Activated CD4-positive, alpha-beta memory T cell treated with anti-CD3 and anti-CD28 coated beads for 36 hours (primary cell): ENCODE data around the gene CCNA2. TPM values are rescaled to one million over a fixed set of nuclear protein-coding genes. Genes with fewer than 3 reads are reported as not detected.

Experiments
- CTCF ChIA-PET: fragments of 350-600 bp; sonication (Branson Sonifier 250); formaldehyde crosslinking; loops from one replicate; lab custom pipeline; 2021; ENCODE audit warnings: antibody characterized with exemption, inconsistent platforms; lab: Charles Lee
- POLR2A ChIA-PET: fragments of 350-600 bp; sonication (Branson Sonifier 250); formaldehyde crosslinking; loops from one replicate; lab custom pipeline; 2021; ENCODE audit warnings: antibody characterized with exemption; lab: Charles Lee
- DNase-seq: peaks from one replicate; pipeline ENCODE4 v3.0.0-alpha.2; 2020
- H3K27ac Mint-ChIP-seq: one replicate; pipeline ENCODE4 v1.8.0; 2021; ENCODE audit warnings: mixed read lengths
- H3K27me3 Mint-ChIP-seq: one replicate; pipeline ENCODE4 v1.8.0; 2021; ENCODE audit warnings: mixed read lengths
- H3K36me3 Mint-ChIP-seq: one replicate; pipeline ENCODE4 v1.8.0; 2021; ENCODE audit warnings: mixed read lengths
- H3K4me1 Mint-ChIP-seq: one replicate; pipeline ENCODE4 v1.8.0; 2021; ENCODE audit warnings: low read depth, mixed read lengths
- H3K4me3 Mint-ChIP-seq: one replicate; pipeline ENCODE4 v1.8.0; 2021; ENCODE audit warnings: mild to moderate bottlenecking, mixed read lengths
- H3K9me3 Mint-ChIP-seq: one replicate; pipeline ENCODE4 v1.8.0; 2021; ENCODE audit warnings: mixed read lengths
- intact Hi-C: fragments of 100-400 bp; cut with micrococcal nuclease; formaldehyde crosslinking; loops from one replicate; pipeline ENCODE4 v1.15.1; 2023
- total RNA-seq, 2 experiments: library from RNA; stranded (reverse); gene quantifications; one replicate each; pipeline ENCODE4 v1.2.3, GENCODE V29; 2021

Gene CCNA2
- total RNA-seq, 2 experiments from 2014 or later = 98.2 to 100 TPM

GRCh38 chr4:121789960-121790829 is 33.5 kb downstream of the CCNA2 start:
- no peak for DNase-seq
- peaks cover 11% of the 10 kb centered on the region for H3K4me1 Mint-ChIP-seq
- POLR2A ChIA-PET = interaction anchor here (0.6 kb wide), 1 partner anchor 17 kb away, joined by 3 read pairs; no protein-coding TSS in a partner anchor
- intact Hi-C loops = no loop called here
- no peak overlapping the region for H3K27ac Mint-ChIP-seq
- CTCF ChIA-PET = interaction anchor here (1.1 kb wide), 1 partner anchor 14 kb away, joined by 3 read pairs; no protein-coding TSS in a partner anchor
- H3K36me3 Mint-ChIP-seq = no peaks in the 10 kb centered on the region
- no peaks in the 10 kb centered on the region for H3K9me3 Mint-ChIP-seq
- no peak overlapping the region for H3K4me3 Mint-ChIP-seq
- H3K27me3 Mint-ChIP-seq = peaks cover 27% of the 10 kb centered on the region

GRCh38 chr4:121789455-121789854 is 34.2 kb downstream of the CCNA2 start:
- POLR2A ChIA-PET = no interaction called here
- Mint-ChIP-seq H3K4me3 (no peak overlapping the region), H3K9me3 (no peaks in the 10 kb centered on the region), H3K36me3 (no peaks in the 10 kb centered on the region), H3K4me1 (peaks cover 6% of the 10 kb centered on the region), H3K27ac (no peak overlapping the region), H3K27me3 (peaks cover 33% of the 10 kb centered on the region)
- intact Hi-C loops = no loop called here
- CTCF ChIA-PET = no interaction called here
- no peak for DNase-seq

- H3K36me3 Mint-ChIP-seq = no peaks in the 10 kb centered on the region
- peaks cover 2% of the 10 kb centered on the region for H3K9me3 Mint-ChIP-seq
- no peak overlapping the region for H3K4me3 Mint-ChIP-seq
- no peak for DNase-seq
- H3K27me3 Mint-ChIP-seq = peaks cover 35% of the 10 kb centered on the region
- intact Hi-C loops = no loop called here
- peaks cover 6% of the 10 kb centered on the region for H3K4me1 Mint-ChIP-seq
- no peak overlapping the region for H3K27ac Mint-ChIP-seq
- POLR2A ChIA-PET = no interaction called here
- CTCF ChIA-PET = no interaction called here
These were observed 34.8 kb downstream of the CCNA2 start for GRCh38 chr4:121788896-121789295.

- H3K9me3 Mint-ChIP-seq = peaks cover 2% of the 10 kb centered on the region
- H3K4me1 Mint-ChIP-seq = peaks cover 6% of the 10 kb centered on the region
- no peak overlapping the region for H3K4me3 Mint-ChIP-seq
- POLR2A ChIA-PET = no interaction called here
- H3K27me3 Mint-ChIP-seq = peaks cover 40% of the 10 kb centered on the region
- no peak overlapping the region for H3K27ac Mint-ChIP-seq
- intact Hi-C loops = no loop called here
- CTCF ChIA-PET = no interaction called here
- no peak for DNase-seq
- no peaks in the 10 kb centered on the region for H3K36me3 Mint-ChIP-seq
These were observed 37.5 kb downstream of the CCNA2 start for GRCh38 chr4:121786221-121786620.

- intact Hi-C loops = no loop called here
- peaks cover 41% of the 10 kb centered on the region for H3K27me3 Mint-ChIP-seq
- H3K36me3 Mint-ChIP-seq = no peaks in the 10 kb centered on the region
- no peak overlapping the region for H3K27ac Mint-ChIP-seq
- CTCF ChIA-PET = no interaction called here
- peaks cover 6% of the 10 kb centered on the region for H3K4me1 Mint-ChIP-seq
- peaks cover 2% of the 10 kb centered on the region for H3K9me3 Mint-ChIP-seq
- no peak overlapping the region for H3K4me3 Mint-ChIP-seq
- POLR2A ChIA-PET = no interaction called here
- no peak for DNase-seq
These were observed 38.2 kb downstream of the CCNA2 start for GRCh38 chr4:121785479-121785878.

GRCh38 chr4:121784975-121785374 is 38.7 kb downstream of the CCNA2 start:
- H3K36me3 Mint-ChIP-seq = no peaks in the 10 kb centered on the region
- H3K4me3 Mint-ChIP-seq = no peak overlapping the region
- peaks cover 41% of the 10 kb centered on the region for H3K27me3 Mint-ChIP-seq
- peaks cover 2% of the 10 kb centered on the region for H3K9me3 Mint-ChIP-seq
- ChIA-PET POLR2A (no interaction called here), CTCF (no interaction called here)
- intact Hi-C loops = no loop called here
- no peak overlapping the region for H3K27ac Mint-ChIP-seq
- H3K4me1 Mint-ChIP-seq = peaks cover 6% of the 10 kb centered on the region
- DNase-seq = no peak

- ChIA-PET POLR2A (no interaction called here), CTCF (no interaction called here)
- Mint-ChIP-seq H3K27ac (no peak overlapping the region), H3K36me3 (no peaks in the 10 kb centered on the region), H3K27me3 (peaks cover 44% of the 10 kb centered on the region), H3K9me3 (peaks cover 2% of the 10 kb centered on the region), H3K4me3 (no peak overlapping the region), H3K4me1 (peaks cover 6% of the 10 kb centered on the region)
- DNase-seq = no peak
- intact Hi-C loops = no loop called here
These were observed 39.3 kb downstream of the CCNA2 start for GRCh38 chr4:121784401-121784800.

- intact Hi-C loops = no loop called here
- peaks cover 40% of the 10 kb centered on the region for H3K27me3 Mint-ChIP-seq
- no peak overlapping the region for H3K27ac Mint-ChIP-seq
- POLR2A ChIA-PET = no interaction called here
- no peaks in the 10 kb centered on the region for H3K36me3 Mint-ChIP-seq
- H3K9me3 Mint-ChIP-seq = peaks cover 2% of the 10 kb centered on the region
- H3K4me3 Mint-ChIP-seq = no peak overlapping the region
- H3K4me1 Mint-ChIP-seq = no peaks in the 10 kb centered on the region
- DNase-seq = no peak
- CTCF ChIA-PET = no interaction called here
These were observed 40.5 kb downstream of the CCNA2 start for GRCh38 chr4:121783210-121783609.

- DNase-seq = no peak
- H3K27ac Mint-ChIP-seq = no peak overlapping the region
- H3K27me3 Mint-ChIP-seq = peaks cover 16% of the 10 kb centered on the region
- no peaks in the 10 kb centered on the region for H3K4me1 Mint-ChIP-seq
- ChIA-PET POLR2A (no interaction called here), CTCF (interaction anchor here (0.6 kb wide), 1 partner anchor 13 kb away, joined by 5 read pairs; no protein-coding TSS in a partner anchor)
- no peak overlapping the region for H3K4me3 Mint-ChIP-seq
- intact Hi-C loops = no loop called here
- no peaks in the 10 kb centered on the region for H3K9me3 Mint-ChIP-seq
- no peaks in the 10 kb centered on the region for H3K36me3 Mint-ChIP-seq
These were observed 44.6 kb downstream of the CCNA2 start for GRCh38 chr4:121778991-121779628.

- no peak for DNase-seq
- H3K36me3 Mint-ChIP-seq = no peaks in the 10 kb centered on the region
- intact Hi-C loops = no loop called here
- no peaks in the 10 kb centered on the region for H3K9me3 Mint-ChIP-seq
- H3K4me3 Mint-ChIP-seq = no peak overlapping the region
- POLR2A ChIA-PET = no interaction called here
- H3K27me3 Mint-ChIP-seq = peaks cover 13% of the 10 kb centered on the region
- no peak overlapping the region for H3K27ac Mint-ChIP-seq
- no peaks in the 10 kb centered on the region for H3K4me1 Mint-ChIP-seq
- CTCF ChIA-PET = interaction anchor here (1.1 kb wide), 1 partner anchor 123 kb away, joined by 3 read pairs; no protein-coding TSS in a partner anchor
These were observed 46.1 kb downstream of the CCNA2 start for GRCh38 chr4:121777625-121778024.

- intact Hi-C loops = no loop called here
- no peak overlapping the region for H3K27ac Mint-ChIP-seq
These were observed 46.9 kb downstream of the CCNA2 start for GRCh38 chr4:121776610-121777401.

GRCh38 chr4:121773883-121774282 is 49.8 kb downstream of the CCNA2 start:
- POLR2A ChIA-PET = no interaction called here

More at GRCh38 chr4:121776610-121777401, 46.9 kb downstream of the CCNA2 start:
- no peak for DNase-seq
- Mint-ChIP-seq H3K27me3 (peaks cover 16% of the 10 kb centered on the region), H3K4me3 (no peak overlapping the region), H3K36me3 (no peaks in the 10 kb centered on the region), H3K9me3 (no peaks in the 10 kb centered on the region), H3K4me1 (no peaks in the 10 kb centered on the region)
- ChIA-PET POLR2A (no interaction called here), CTCF (interaction anchor here (0.9 to 1.1 kb wide), 2 partner anchors 14 to 124 kb away, joined by 3 read pairs; no protein-coding TSS in a partner anchor)

More at GRCh38 chr4:121773883-121774282, 49.8 kb downstream of the CCNA2 start:
- Mint-ChIP-seq H3K4me3 (no peak overlapping the region), H3K4me1 (no peaks in the 10 kb centered on the region), H3K36me3 (no peaks in the 10 kb centered on the region), H3K27ac (no peak overlapping the region), H3K27me3 (peaks cover 4% of the 10 kb centered on the region), H3K9me3 (no peaks in the 10 kb centered on the region)
- intact Hi-C loops = no loop called here
- no peak for DNase-seq
- CTCF ChIA-PET = no interaction called here
